Urinary bladder (tissue), 4 donors: Measurements from ENCODE around the gene RBM4B. TPM values are rescaled to one million over a fixed set of nuclear protein-coding genes. Genes with fewer than 3 reads are reported as not detected.
A peak's percentile ranks its signal among the peaks of the same experiment; 100 is the strongest.

Source experiments
- DNase-seq: peaks from one replicate; pipeline ENCODE4 v3.0.0-alpha.2; 2015; ENCODE audit errors: extremely low spot score
- H3K27ac ChIP-seq: one replicate; pipeline ENCODE4 v1.5.1; 2013; ENCODE audit warnings: low read depth, mild to moderate bottlenecking, moderate library complexity
- H3K36me3 ChIP-seq: one replicate; pipeline ENCODE4 v1.6.1; 2013; ENCODE audit warnings: mild to moderate bottlenecking, moderate library complexity; ENCODE audit not compliant: insufficient read depth
- H3K4me1 ChIP-seq: one replicate; pipeline ENCODE4 v1.6.1; 2013; ENCODE audit warnings: mild to moderate bottlenecking, moderate library complexity; ENCODE audit not compliant: insufficient read depth
- H3K4me3 ChIP-seq: one replicate; pipeline ENCODE4 v1.5.1; 2013; ENCODE audit warnings: low read depth, low read length
- WGBS: extraction: QIAGEN DNeasy Blood & Tissue Kit; methylation state at CpG from one replicate; pipeline ENCODE4 v1.1.7; 2013; 5-methylcytosine and 5-hydroxymethylcytosine counted together
- polyA plus RNA-seq: library from polyadenylated mRNA; stranded (reverse); fragments of 200-250 nt; gene quantifications from one replicate; pipeline ENCODE4 v1.2.3, GENCODE V29; 2013
- total RNA-seq: library from RNA; depleted of rRNA; stranded (reverse); fragments of >200 nt; gene quantifications from one replicate; pipeline ENCODE4 v1.2.3, GENCODE V29; 2014
- donor health status: healthy with polysubstance abuse.
- donor health status: healthy.

The RBM4B gene
- total and polyA plus RNA-seq, 2 donors: 21.4 to 47.4 TPM

DNA sequence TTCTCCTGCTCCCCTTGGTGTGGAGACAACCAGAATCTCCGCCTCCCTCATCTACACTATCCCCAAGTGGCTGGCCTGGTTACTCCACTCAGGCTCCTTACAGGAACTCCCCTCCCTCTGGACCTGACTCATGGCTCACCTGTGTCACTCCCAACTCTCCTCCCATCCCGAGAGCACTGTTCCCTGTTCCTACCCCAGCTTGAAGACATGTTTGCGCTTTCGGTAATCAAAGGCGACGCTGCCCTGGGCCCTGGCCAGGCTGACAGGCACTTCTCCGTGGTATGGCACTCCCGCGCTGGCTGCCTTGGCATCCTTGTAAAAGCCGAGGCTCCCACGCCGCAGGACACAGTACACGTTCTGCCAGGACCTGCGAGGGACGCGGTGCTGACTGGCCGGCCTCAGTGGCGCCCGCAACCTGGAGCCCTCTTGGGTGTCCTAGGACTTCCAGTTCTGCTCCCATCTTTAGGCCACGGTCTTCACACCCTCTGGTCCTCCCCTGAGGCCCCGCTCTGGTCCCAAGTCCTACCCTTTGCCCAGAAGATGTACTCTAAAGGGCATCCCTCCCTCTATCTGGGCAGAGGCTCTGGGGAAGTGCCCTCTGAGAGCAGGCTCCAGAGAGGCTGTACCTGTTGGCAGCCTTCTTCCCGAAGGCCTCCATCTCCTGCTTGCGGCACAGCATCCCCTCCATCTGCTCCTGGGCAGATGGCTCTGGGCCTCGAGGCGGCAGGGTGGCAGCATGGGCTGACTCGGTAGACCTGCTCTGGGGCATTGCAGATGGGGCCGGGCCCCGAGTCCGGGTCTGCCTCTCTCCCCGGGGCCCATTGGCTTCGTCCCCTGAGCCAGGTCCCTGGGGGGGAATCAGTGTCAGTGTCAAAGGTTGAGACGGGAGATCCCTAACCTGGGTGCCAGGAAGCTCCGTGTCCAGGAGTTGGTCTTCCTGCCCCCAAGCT, 9.4 kb upstream of the RBM4B start:
- Histone ChIP-seq H3K4me3 (no peak overlapping the region), H3K4me1 (no peaks in the 10 kb centered on the region), H3K36me3 (no peaks in the 10 kb centered on the region), H3K27ac (no peak overlapping the region)
- WGBS: 89% methylated on average over 33 of the region's 33 CpGs
- DNase-seq: peak; percentile 17

DNA sequence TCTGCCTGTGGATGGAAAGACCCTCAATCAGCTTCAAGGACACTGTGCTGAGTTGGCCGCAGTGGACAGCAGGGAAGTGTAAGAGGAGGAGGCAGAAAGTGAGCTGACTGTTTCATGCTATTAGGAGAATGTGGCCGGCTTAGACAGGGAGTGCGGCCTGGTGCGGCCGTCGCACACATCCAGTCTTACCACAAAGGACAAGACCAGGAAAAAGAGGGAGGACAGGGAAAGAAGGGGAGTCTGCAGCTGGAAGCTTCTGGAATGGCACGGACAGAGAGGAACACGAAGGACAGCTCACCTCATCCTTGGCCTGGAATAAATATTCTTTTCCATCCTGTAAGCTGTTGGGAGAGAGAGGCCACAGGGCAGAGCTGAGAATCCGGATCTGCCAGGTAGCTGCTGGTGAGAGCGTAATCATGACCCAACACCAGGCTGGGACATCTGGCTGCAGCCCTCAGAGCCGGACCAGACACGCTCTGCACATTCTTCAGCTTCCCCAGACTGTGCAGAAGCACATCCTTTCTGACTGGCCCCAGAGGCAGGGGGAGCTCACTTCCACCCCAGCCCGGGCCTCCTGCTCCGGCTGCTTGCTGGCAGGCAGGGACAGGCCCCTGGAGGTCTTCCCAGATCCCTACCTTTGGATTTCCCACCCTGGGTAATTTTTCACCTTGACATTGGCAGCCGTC, 8.6 kb upstream of the RBM4B start:
- Histone ChIP-seq H3K36me3 (no peaks in the 10 kb centered on the region), H3K27ac (no peak overlapping the region), H3K4me1 (no peaks in the 10 kb centered on the region), H3K4me3 (no peak overlapping the region)
- peak; percentile 45 for DNase-seq
- WGBS: 79% methylated on average over 15 of the region's 15 CpGs

DNA sequence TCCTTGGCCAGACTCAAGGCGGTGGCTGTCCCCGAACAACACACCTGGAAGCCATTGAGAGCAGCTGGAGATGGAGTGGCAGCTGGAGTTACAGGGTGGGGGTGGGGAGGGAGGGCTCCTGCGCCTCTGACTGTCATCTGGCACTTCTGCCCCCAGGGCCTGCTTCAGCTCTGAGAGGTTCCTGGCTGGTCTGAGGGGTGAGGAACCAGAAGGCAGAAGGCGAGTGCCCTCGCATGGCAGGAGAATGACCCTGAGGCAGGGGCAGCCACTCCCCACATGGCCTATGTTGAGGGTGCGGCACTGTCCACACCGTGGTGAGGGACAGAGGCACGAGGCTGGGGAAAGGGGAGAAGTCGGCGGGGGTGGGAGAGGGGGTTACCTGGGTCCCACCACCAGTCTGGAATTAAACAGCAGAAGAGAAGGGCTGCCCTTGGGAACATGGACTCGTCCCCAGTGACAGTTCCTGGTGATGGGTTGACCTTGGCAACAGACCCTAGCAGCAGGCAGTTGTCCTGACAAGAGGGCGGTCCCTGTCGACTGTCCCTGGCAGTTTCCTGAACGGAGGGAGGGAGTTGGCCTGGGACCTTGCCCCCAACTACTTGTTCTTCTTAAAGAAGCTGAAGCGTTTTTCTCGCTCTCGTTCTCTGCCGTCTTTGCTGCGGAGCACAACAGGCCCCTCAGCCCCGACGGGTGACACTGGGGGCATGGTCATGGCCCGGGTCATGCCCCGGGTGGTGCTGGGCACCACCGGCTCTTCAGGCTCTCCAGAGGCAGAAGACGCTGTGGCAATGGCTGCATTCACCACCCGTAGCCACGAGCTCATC, 7.8 kb upstream of the RBM4B start:
- H3K27ac ChIP-seq: no peak overlapping the region

DNA sequence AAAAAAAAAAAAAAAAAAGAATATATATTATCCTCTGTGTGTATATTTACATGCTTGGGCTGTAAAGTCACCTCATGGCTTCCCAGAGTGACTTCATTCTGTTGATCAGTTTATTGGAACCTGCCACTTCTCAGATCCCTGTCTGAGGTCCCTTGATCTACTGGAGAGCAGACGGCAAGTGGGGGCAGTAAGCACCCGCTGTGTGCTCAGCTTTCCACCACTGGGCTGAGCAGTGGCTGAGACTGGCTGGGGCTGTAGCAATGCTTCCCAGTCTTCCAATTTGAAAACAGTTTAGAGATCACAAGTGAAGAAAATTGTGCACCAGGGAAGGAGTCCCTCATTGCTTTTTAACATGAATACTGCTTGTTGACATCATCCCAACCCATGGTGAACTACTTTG, 6.9 kb upstream of the RBM4B start:
- H3K27ac ChIP-seq: no peak overlapping the region
- DNase-seq: no peak
- no peak overlapping the region for H3K4me3 ChIP-seq
- 97% methylated on average over 2 of the region's 2 CpGs for WGBS
- no peaks in the 10 kb centered on the region for H3K36me3 ChIP-seq
- no peaks in the 10 kb centered on the region for H3K4me1 ChIP-seq

More for the DNA sequence above, 7.8 kb upstream of the RBM4B start:
- Histone ChIP-seq H3K4me3 (no peak overlapping the region), H3K36me3 (no peaks in the 10 kb centered on the region), H3K4me1 (no peaks in the 10 kb centered on the region)
- DNase-seq: no peak
- WGBS: 83% methylated on average over 27 of the region's 27 CpGs

DNA sequence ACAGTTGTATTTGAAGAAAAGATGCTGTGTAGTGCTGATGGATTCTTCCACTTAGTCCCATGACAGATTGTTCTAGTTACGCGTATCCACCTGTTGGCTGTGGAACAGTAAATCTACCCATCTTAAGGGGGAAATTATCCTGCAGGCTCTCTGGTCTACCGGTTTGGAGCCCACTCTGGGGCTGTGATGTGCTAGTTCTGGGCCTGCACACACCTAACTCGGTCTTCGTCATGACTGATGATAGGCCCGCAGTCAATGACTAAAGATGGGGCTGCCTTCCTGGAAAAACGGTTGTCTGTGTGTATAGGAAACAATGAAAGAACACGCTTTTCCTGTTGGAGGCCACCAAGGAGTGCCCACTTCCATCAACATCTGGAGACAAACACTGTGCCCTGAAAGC, 6.2 kb upstream of the RBM4B start:
- Histone ChIP-seq H3K4me1 (no peaks in the 10 kb centered on the region), H3K36me3 (no peaks in the 10 kb centered on the region), H3K27ac (no peak overlapping the region), H3K4me3 (no peak overlapping the region)
- 84% methylated on average over 8 of the region's 8 CpGs for WGBS
- no peak for DNase-seq

DNA sequence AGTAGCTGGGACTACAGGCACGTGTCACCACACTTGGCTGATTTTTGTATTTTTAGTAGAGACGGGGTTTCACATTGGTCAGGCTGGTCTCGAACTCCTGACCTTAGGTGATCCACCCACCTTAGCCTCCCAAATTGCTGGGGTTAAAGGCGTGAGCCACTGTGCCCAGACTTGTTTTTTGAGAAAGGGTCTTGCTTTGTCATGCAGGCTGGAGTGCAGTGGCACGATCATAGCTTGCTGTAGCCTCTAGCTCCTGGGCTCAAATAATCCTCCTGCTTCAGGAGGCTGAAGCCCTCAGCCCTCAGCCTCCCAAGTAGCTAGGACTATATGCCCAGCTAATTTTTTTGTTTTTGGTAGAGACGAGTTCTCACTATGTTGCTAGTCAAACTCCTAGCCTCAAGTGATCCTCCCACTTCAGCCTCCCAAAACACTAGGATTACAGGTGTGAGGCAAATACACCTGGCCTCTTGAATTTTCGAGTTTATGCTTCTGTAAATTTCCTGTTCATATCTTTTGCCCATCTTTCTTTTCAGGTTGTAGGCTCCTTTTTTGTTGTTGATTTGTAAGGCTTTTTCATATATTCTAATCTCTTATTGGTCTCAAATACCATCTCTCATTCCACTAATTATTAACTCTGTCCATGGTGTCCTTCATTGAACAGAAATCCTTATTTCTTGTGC, 3.4 kb upstream of the RBM4B start:
- no peak overlapping the region for H3K4me3 ChIP-seq
- no peaks in the 10 kb centered on the region for H3K36me3 ChIP-seq
- H3K27ac ChIP-seq: no peak overlapping the region
- 91% methylated on average over 7 of the region's 7 CpGs for WGBS
- H3K4me1 ChIP-seq: peaks cover 3% of the 10 kb centered on the region
- DNase-seq: no peak

DNA sequence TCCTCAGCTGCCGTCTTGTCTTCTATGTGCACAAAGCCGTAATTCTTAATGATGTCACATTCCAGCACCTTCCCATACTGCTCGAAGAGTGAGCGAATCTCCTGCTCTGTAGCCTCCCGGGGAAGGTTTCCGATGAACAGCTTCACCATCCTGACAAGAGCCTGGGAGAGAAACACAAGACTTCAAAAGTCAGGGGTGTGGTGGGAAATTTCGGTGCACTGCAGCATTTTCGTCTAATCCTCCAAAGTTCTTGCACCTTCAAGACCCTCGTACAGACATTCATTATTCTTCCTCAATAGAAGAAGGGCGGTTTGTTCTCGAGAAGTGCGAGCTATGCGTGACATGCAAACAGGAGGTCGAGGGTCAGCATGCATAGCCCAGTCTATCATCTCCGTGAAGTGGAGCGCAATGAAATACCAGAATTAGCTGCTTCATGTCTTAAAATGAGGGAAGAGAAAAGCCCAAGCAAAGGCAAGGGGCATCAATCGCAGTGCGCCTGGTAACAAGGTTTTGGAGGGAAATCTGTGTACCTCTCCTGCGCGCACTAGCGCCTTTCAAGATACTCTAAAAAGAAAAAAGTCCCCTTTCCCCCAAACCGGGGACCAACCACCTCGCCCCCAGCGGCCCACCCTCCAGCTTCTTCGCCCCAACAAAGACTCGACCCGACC, 622 bp downstream of the RBM4B start:
- no peak for DNase-seq
- Histone ChIP-seq H3K36me3 (no peaks in the 10 kb centered on the region), H3K4me1 (peaks cover 3% of the 10 kb centered on the region), H3K27ac (peak overlapping the region; percentile 91), H3K4me3 (peak overlapping the region; percentile 58)
- 5% methylated on average over 26 of the region's 27 CpGs for WGBS

DNA sequence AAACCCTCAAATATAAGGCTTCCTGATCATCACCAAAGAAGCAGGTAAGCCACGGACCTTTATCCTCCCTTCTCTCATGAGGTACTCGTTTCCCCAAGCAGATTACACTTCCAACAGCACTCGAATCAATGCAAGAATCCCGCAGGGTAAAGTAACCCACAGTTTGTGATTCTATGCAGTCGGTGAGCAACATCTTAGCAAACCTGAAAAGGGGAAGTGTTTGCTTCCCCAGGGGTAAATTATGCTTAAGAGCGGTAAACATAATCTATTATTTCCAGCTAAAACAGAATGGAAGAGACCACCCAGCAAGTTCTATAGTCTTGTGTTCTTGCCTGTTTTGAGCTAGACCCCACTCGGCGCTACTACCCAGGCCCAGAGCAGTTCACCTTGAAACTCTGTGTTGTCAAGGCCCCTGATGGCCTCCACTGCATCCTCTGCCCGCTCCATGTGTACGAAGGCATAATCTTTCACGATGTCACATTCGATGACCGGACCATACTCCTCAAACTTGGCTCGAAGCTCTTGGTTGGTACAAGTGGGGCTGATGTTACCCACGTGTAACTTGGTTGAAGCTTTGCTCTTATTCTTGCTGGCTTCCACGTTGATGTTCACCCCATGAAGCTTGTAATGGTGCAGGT, 1.3 kb downstream of the RBM4B start:
- 50% methylated on average over 16 of the region's 16 CpGs for WGBS
- Histone ChIP-seq H3K36me3 (no peaks in the 10 kb centered on the region), H3K4me1 (peaks cover 3% of the 10 kb centered on the region), H3K4me3 (no peak overlapping the region), H3K27ac (no peak overlapping the region)
- no peak for DNase-seq

DNA sequence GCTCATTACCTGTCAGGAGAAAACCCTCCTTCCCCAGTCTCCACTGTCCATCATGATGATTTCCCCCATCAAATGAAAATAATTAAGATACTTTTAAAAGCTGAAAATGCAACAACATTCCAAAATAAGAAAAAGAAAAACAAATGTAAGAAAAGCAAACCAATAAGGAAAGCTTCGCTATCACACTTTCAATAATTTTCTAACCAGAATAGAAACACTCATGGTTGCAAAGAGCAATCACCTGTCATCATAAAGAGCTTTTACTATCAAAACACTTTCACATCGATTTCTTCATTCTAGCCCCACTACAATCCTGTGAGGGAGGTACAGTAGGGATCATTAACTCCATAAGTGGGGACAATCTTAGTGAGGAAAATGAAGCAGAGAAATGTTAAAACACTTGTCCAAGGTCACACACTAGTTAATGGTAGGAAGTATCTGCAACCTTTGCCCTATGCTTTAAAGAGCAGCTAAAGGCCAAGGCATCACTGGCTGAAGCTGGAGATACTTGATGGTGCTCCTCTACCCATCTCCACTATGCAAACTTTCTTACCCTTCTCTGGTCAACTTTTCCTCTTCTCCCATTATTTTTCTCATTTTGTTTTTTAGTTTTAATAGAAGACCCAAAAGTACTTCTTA, 2.6 kb downstream of the RBM4B start:
- Histone ChIP-seq H3K27ac (no peak overlapping the region), H3K36me3 (no peaks in the 10 kb centered on the region), H3K4me3 (no peak overlapping the region), H3K4me1 (peaks cover 3% of the 10 kb centered on the region)
- WGBS: 83% methylated on average over 2 of the region's 2 CpGs
- DNase-seq: no peak

DNA sequence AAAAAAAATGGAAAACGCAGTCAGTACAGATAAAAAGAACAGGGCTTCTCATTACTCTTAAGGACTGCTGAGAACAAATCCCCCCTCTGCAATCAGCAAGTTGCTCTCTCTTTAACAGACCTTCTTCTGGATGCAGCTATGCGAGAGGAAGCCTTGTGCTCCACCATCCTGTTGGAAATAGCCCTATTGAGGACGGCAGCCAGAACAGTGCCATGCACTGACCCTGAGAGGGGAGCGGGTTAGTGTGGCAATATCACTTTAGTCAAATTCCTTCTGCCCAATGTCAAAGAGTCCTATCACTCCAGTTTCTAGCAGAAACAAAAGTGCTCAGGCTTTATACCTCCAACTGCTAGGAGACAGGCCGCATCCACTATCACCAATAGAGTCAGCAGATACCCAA, 6.9 kb downstream of the RBM4B start:
- Histone ChIP-seq H3K4me1 (no peaks in the 10 kb centered on the region), H3K36me3 (peaks cover 5% of the 10 kb centered on the region), H3K4me3 (no peak overlapping the region), H3K27ac (no peak overlapping the region)
- WGBS: 79% methylated on average over 5 of the region's 5 CpGs
- no peak for DNase-seq

DNA sequence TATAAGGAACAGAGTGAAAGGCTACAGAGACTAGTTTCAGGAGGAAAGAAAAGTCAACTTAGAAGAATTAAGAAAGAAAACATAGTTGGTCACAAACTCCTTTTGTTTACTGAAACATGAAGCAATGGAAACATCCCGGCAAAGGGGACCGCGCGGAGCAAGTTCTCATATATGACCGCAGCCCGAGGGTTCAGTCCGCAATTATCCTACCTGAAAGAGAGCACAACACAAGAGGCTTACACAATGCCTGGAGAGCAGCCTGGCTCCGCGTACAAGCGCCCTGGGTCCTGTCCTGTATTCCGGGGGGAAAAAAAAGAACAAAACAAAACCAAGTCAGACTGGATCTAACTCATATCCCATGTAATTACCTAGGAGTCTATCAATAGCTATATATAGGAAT, 12.3 kb downstream of the RBM4B start:
- 93% methylated on average over 11 of the region's 11 CpGs for WGBS
- peaks cover 5% of the 10 kb centered on the region for H3K36me3 ChIP-seq
- no peaks in the 10 kb centered on the region for H3K4me1 ChIP-seq
- H3K4me3 ChIP-seq: no peak overlapping the region
- no peak for DNase-seq
- H3K27ac ChIP-seq: no peak overlapping the region

DNA sequence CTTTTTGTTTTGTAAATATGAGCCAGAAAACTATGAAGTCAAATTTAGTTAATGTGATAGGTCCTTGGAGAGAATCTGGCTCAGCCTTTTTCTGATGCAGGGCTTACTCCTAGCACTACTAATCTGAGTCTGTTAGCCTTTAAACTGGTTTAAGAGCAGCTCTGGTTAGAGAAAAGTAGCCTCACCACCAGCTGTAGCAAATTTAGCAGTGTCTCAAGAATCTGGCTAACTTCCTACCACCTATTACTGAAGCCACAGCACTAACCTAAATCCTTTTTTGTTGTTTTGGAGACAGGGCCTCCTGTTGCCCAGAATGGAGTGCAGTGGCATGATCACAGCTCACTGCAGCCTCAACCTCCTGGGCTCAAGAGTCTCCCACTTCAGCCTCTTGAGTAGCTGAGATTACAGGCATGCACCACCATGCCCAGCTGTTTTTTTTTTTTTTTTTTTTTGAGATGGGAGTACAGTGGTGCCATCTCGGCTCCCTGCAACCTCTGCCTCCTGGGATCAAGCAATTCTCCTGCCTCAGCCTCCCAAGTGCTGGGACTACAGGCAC, 13.9 kb downstream of the RBM4B start:
- H3K4me1 ChIP-seq: no peaks in the 10 kb centered on the region
- peaks cover 5% of the 10 kb centered on the region for H3K36me3 ChIP-seq
- no peak for DNase-seq
- no peak overlapping the region for H3K27ac ChIP-seq
- 84% methylated on average over 1 of the region's 1 CpG for WGBS
- no peak overlapping the region for H3K4me3 ChIP-seq
